GM19035 (cell line): Measurements from ENCODE around the gene CXCL9.
"Not testable (repeated sequence)": the region's sequence is repeated elsewhere in the genome, so short reads cannot be mapped to it uniquely, and the experiment has no call there.

Experiments
- ATAC-seq: cut with Tn5 transposase; IDR thresholded peaks from one replicate; pipeline ENCODE4 v1.9.1; 2021; ENCODE audit not compliant: unreplicated experiment

Gene CXCL9

DNA sequence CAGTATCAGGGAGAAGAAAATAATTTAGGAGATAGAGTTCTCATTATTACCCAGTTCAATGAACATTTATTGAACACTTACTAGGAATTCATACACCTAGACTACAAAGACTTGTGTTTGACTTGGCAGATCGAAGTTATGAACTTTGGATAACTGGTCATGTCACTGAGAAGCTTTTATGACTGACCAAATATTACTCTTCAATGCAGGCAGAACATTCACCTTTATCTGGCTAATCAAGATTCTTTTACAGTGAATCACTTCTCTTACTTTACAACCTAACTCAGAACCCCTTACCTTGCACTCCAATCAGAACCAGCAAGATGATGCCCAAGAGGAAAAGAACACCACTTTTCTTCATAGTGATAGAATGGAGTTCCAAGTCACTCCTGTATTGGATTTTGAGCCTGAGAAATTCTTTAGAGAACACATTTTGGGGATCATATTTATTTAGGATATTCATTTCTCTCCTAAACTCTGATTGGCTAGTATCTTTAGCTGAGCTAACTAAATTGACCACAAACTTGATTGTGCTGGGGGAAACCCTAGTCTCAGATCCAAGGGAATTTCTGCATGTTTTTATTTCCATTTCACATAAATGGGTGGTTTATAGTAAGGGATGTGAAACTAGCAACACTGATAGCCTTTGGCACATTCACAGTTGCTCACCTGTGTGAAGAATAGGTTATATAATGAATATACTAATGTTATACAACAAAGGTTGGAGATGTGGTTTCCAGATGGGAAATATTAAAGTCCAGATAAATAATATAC lies at the start of gene CXCL9:
Gene CXCL9, minus strand, starts transcription at position 421 of the 774 bp plus-strand sequence. Its CDS starts 60 bp downstream, at position 361.
- ATAC-seq, result no peak

- ATAC-seq, result no peak
Measured at GRCh38 chr4:76055421-76055820, 48.1 kb upstream of the CXCL9 start.

- peak; percentile 97 for ATAC-seq
Measured at GRCh38 chr4:76055016-76055415, 47.7 kb upstream of the CXCL9 start.

GRCh38 chr4:76053730-76054129 lies 46.4 kb upstream of the CXCL9 start:
- ATAC-seq, result no peak

GRCh38 chr4:76050560-76051050 lies 43.3 kb upstream of the CXCL9 start:
- ATAC-seq, result not testable (repeated sequence)

GRCh38 chr4:76049860-76050416 lies 42.6 kb upstream of the CXCL9 start:
- ATAC-seq, result not testable (repeated sequence)

DNA sequence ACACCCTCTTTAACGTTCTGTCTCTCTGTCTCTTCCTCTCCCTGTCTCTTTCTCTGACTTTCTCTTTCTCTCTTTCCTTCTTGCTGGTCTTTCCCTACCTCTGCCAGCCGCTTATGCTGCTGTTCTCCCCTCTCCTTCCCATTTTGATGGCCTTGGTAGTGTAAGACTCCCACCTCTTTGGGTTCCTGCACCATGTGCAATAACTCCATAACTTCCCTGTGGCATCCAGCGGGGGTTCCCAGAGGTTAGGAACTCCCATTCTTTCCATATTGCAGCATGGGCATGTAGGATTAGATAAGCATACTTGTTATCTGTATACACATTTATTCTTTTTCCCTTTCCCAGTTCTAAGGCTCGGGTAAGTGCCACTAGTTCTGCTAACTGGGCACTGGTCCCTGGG lies 37.4 kb upstream of the CXCL9 start:
- ATAC-seq, result not testable (repeated sequence)

DNA sequence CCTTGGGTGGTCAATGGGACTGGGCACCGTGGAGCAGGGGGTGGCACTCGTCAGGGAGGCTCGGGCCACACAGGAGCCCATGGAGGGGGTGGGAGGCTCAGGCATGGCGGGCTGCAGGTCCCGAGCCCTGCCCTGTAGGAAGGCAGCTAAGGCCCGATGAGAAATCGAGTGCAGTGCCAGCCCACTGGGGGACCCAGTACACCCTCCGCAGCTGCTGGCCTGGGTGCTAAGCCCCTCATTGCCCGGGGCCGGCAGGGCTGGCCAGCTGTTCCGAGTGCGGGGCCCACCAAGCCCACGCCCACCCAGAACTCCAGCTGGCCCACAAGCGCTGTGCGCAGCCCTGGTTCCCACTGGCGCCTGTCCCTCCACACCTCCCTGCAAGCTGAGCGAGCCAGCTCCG lies 36.0 kb upstream of the CXCL9 start:
- not testable (repeated sequence) for ATAC-seq

GRCh38 chr4:76042241-76042998 lies 35.1 kb upstream of the CXCL9 start:
- ATAC-seq, result not testable (repeated sequence)

- no peak for ATAC-seq
Measured at GRCh38 chr4:76036855-76037254, 29.5 kb upstream of the CXCL9 start.

GRCh38 chr4:76035799-76036380 lies 28.6 kb upstream of the CXCL9 start, which contains the start of gene CXCL11:
Gene CXCL11 (minus strand): TSS chr4:76036070. CDS start chr4:76035987, 83 bp downstream.
- ATAC-seq, result no peak

GRCh38 chr4:76035141-76035540 lies 27.8 kb upstream of the CXCL9 start:
- ATAC-seq, result no peak

DNA sequence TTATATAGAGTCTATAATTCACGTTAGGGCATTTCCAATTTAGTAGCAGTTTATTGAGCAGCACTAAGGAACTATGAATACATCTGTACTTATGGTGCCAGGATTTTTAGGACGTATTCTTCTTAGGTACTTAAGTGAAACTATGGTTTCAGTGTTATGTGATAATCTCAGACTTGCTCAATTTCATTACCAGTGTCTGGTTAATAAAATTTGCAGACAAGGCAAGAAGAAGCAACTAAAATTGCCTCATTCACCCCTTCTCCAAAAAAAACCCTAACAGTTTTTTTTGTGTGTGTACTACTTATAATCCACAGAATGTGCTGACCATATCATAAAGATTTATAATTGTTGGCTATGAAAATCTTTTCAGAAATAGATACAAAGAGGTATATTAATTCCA lies 22.0 kb upstream of the CXCL9 start:
- no peak for ATAC-seq

- ATAC-seq, result no peak
Measured at GRCh38 chr4:76028350-76028765, 21.0 kb upstream of the CXCL9 start.

DNA sequence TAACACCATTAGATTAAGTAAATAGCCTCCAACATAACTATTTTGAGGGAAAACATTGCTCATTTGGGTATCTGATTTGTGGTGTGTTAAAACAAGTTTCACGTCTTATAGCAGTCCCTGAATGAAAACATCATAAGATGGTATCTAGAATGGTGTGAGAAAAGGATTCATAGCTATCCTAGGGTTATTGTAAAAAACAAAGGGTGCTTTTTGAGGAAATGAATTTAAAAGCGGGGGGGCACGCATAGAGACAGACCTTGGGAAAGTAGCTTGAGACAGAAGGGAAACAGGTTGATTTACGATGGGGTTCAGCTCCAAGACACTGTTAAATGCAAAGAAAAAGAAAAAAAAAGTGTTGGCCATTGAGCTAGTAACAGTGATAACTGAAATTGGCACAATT lies 16.8 kb upstream of the CXCL9 start:
- no peak for ATAC-seq

GRCh38 chr4:76023389-76023788 lies 16.1 kb upstream of the CXCL9 start, which contains the start of gene CXCL10:
Gene CXCL10 (minus strand): TSS chr4:76023497. CDS start chr4:76023431, 66 bp downstream.
- ATAC-seq, result no peak

DNA sequence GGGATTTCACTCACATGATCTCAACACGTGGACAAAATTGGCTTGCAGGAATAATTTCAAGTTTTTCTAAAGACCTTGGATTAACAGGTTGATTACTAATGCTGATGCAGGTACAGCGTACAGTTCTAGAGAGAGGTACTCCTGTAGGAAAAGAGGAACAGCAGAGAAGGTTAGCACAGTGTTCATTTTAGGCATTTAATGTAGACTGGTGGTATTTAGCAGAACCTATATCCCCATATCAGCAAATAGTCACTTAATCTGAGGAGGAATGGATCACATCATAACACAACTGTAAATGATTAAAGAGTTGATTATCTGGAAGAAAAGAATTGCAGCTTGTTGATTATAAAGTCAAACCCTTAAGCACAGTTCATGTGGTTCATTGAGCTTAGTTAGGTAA lies 15.4 kb upstream of the CXCL9 start:
- ATAC-seq, result no peak

DNA sequence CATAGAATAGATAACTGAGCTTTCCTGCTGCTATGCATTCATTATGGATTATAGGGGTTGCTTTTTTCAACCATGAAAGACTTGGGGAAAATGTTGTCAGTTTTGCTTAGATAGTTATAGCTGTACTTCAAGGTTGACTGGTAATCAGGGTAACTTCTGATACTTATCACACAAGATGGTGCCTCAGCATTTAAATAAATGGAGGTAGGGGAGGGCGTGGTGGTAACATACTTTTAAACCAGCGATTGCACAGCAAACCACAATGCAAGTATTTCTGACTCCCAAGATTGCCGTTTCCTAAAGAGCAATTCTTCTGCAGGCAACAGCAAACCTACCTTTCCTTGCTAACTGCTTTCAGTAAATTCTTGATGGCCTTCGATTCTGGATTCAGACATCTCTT lies 14.7 kb upstream of the CXCL9 start:
- no peak for ATAC-seq

GRCh38 chr4:76017056-76017686 lies 9.9 kb upstream of the CXCL9 start:
- no peak for ATAC-seq

- peak; percentile 61 for ATAC-seq
Measured at GRCh38 chr4:76016393-76016792, 9.1 kb upstream of the CXCL9 start.

DNA sequence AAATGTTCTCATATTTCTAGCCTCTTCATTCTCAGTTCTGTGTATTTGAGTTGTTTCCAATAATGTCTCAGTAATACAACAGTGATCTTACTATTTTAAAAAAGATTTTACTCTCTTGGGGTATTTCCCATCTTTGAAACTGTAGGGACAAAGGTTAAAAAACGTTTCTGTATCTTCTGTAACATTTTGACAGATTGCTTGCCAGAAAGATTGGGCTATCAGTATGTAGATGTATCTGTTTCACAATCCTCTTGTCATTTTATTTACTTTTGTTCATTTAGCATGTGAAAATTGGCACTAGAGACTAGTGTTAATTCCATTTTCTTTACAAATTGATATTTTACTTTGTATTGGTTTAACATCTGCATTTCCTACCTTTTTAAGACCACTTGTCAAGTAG lies 6.2 kb upstream of the CXCL9 start:
- ATAC-seq, result no peak
